Activated CD4-positive, alpha-beta T cell treated with anti-CD3 and anti-CD28 coated beads, Interleukin-2, amount 50 U/mL, for 24 hours (primary cell): ENCODE data around the gene VIPR2.

ENCODE experiments used
- DNase-seq, 2 donors: peaks; one replicate each; pipeline ENCODE4 v3.0.0-alpha.2; 2020; ENCODE audit warnings: low read depth in 1 of 2, low spot score in 1 of 2

VIPR2 gene

GRCh38 chr7:159028508-159029401 is 115.9 kb downstream of the VIPR2 start:
- DNase-seq, result no peak

- no peak for DNase-seq
These were observed 116.7 kb downstream of the VIPR2 start for GRCh38 chr7:159027789-159028507.

GRCh38 chr7:159027056-159027788 is 117.4 kb downstream of the VIPR2 start:
- DNase-seq, result no peak

GRCh38 chr7:159026271-159027055 is 118.2 kb downstream of the VIPR2 start:
- no peak for DNase-seq

- no peak for DNase-seq
These were observed 119.4 kb downstream of the VIPR2 start for GRCh38 chr7:159025161-159025779.

- DNase-seq, result no peak
These were observed 120.3 kb downstream of the VIPR2 start for GRCh38 chr7:159024280-159024951.

- DNase-seq, result no peak
These were observed 120.9 kb downstream of the VIPR2 start for GRCh38 chr7:159023746-159024145.

GRCh38 chr7:159023206-159023605 is 121.5 kb downstream of the VIPR2 start:
- DNase-seq, result no peak

- DNase-seq, result no peak
These were observed 122.3 kb downstream of the VIPR2 start for GRCh38 chr7:159022238-159022993.

GRCh38 chr7:159020987-159021386 is 123.7 kb downstream of the VIPR2 start:
- DNase-seq, result no peak

- no peak for DNase-seq
These were observed 125.6 kb downstream of the VIPR2 start for GRCh38 chr7:159019111-159019510.

GRCh38 chr7:159017741-159018140 is 126.9 kb downstream of the VIPR2 start:
- DNase-seq, result peak in 1 of 2 donors; percentile 29

- no peak for DNase-seq
These were observed 127.5 kb downstream of the VIPR2 start for GRCh38 chr7:159017210-159017609.

GRCh38 chr7:159016591-159016990 is 128.1 kb downstream of the VIPR2 start:
- DNase-seq, result no peak

- no peak for DNase-seq
These were observed 128.9 kb downstream of the VIPR2 start for GRCh38 chr7:159015454-159016410.

- DNase-seq, result no peak
These were observed 129.6 kb downstream of the VIPR2 start for GRCh38 chr7:159015081-159015453.

GRCh38 chr7:159014297-159015062 is 130.2 kb downstream of the VIPR2 start:
- no peak for DNase-seq
